D721Med (cell line): Measurements from ENCODE around the gene NSMCE4A.

Source experiments
- DNase-seq: peaks from one replicate; pipeline ENCODE4 v3.0.0; 2011; ENCODE audit warnings: low spot score; ENCODE audit not compliant: insufficient read length
- FAIRE-seq: peaks from 2 replicates; lab custom pipeline; 2011; peaks lifted over from hg19 to GRCh38; lab: Jason Lieb, UNC
- CTCF ChIP-seq: IDR thresholded peaks from 2 replicates; pipeline ENCODE4 v1.5.1; 2012; ENCODE audit warnings: mild to moderate bottlenecking, control low read depth; ENCODE audit not compliant: insufficient read depth; ENCODE audit errors: missing control alignments

The NSMCE4A gene

GRCh38 chr10:121952226-121952625 is 22.8 kb downstream of the NSMCE4A start:
- DNase-seq: no peak
- no peak for FAIRE-seq
- TF ChIP-seq CTCF: no peak

- FAIRE-seq (no peak), DNase-seq (no peak)
- no peak for TF ChIP-seq CTCF
Observed at GRCh38 chr10:121949451-121949850, 25.6 kb downstream of the NSMCE4A start.

GRCh38 chr10:121949049-121949448 is 26.0 kb downstream of the NSMCE4A start:
- no peak for TF ChIP-seq CTCF
- no peak for DNase-seq
- FAIRE-seq: no peak

- DNase-seq (no peak), FAIRE-seq (no peak)
- no peak for TF ChIP-seq CTCF
Observed at GRCh38 chr10:121947343-121948330, 27.4 kb downstream of the NSMCE4A start.

GRCh38 chr10:121942749-121943416 is 32.1 kb downstream of the NSMCE4A start:
- DNase-seq: no peak
- TF ChIP-seq CTCF: no peak
- FAIRE-seq: no peak

GRCh38 chr10:121941532-121941931 is 33.5 kb downstream of the NSMCE4A start:
- DNase-seq (no peak), FAIRE-seq (no peak)
- no peak for TF ChIP-seq CTCF

- FAIRE-seq (no peak), DNase-seq (no peak)
- TF ChIP-seq CTCF: no peak
Observed at GRCh38 chr10:121936295-121936694, 38.7 kb downstream of the NSMCE4A start.
